Measurements from ENCODE around the gene REV1. TPM values are rescaled to one million over a fixed set of nuclear protein-coding genes. Genes with fewer than 3 reads are reported as not detected.

REV1 gene
- total RNA-seq, 6 experiments from 2014 or later, result 12.6 to 21.6 (median 13.6) TPM

DNA sequence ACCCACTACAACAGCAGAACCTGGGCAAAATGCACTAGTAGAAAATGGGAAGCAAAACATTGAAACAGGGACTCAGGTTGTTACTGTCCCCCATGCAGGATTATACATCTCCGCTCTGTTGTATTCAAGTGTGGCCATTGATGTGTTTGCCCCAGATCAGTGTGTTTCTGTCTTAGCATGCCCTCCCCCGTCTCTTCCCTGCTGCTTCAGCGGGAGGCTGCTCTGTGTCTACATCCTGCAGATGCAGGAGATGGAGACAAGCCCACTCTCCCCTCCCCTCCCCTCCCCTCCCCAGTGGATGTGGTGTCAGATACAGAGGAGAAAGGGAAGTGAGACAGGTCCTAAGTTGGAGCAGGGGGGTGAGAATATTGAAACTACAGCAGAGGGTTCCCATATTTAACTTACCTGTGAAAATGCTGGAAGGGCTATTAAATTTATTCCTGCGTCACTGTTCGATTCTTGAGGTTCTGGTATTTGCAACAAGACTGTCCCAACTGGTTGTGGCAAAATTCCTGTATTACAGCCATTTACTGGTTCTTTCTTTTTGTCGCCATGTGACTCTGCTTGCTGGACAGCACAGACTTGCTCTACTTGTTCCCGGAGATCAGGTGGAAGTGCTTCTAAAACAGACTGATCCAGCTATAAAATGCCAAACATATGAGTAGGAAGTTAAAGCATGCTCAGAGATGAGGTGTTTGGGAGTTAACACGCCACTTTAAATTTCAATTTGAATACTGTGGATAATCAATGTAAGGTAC is 85.6 kb downstream of the REV1 start:
- WGBS (ENCODE audit: insufficient coverage, low coverage, low lambda C conversion rate, missing lambda C conversion rate), result 90% methylated on average over 5 of the region's 8 CpGs
- Histone ChIP-seq H3K4me1 (peaks cover 0 to 8% (median 0%) of the 10 kb centered on the region in 4 donors), H3K27ac (no peak overlapping the region), H3K4me3 (no peak overlapping the region), H3K36me3 (peaks cover 0 to 69% (median 22%) of the 10 kb centered on the region in 4 donors), H3K9me3 (no peaks in the 10 kb centered on the region), H3K27me3 (no peaks in the 10 kb centered on the region)
- ATAC-seq (no peak), DNase-seq (no peak)
- intact Hi-C loops (cut with DNase I), result no loop called here
- TF ChIP-seq POLR2A (IDR thresholded peaks at IDR 0.05), result no peak
- TF ChIP-seq, protein P1, sequence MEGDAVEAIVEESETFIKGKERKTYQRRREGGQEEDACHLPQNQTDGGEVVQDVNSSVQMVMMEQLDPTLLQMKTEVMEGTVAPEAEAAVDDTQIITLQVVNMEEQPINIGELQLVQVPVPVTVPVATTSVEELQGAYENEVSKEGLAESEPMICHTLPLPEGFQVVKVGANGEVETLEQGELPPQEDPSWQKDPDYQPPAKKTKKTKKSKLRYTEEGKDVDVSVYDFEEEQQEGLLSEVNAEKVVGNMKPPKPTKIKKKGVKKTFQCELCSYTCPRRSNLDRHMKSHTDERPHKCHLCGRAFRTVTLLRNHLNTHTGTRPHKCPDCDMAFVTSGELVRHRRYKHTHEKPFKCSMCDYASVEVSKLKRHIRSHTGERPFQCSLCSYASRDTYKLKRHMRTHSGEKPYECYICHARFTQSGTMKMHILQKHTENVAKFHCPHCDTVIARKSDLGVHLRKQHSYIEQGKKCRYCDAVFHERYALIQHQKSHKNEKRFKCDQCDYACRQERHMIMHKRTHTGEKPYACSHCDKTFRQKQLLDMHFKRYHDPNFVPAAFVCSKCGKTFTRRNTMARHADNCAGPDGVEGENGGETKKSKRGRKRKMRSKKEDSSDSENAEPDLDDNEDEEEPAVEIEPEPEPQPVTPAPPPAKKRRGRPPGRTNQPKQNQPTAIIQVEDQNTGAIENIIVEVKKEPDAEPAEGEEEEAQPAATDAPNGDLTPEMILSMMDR (IDR thresholded peaks at IDR 0.05), result no peak

DNA sequence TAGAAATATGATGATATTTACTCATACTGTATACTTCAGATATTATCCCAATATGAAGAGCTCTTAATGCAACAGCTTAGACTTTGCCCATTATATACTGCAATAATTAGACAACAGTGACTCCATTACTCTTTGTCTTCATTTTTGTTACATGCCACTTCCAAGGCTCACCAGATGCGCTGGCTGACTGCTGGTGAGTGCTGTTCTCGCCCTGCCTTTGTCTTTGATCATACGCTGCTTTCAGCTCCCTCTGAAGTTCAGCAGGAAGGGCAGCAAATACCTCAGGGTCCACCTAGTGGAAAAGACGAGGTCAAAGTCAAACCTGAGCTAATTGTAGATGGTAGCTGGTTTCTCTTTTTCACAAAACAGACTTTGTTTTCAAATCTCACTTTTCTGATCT is 86.3 kb downstream of the REV1 start:
- TF ChIP-seq, protein P1 (IDR thresholded peaks at IDR 0.05), result peak in 3 of 4 donors; percentile 6 to 30 (median 18)
- no peak for TF ChIP-seq POLR2A (IDR thresholded peaks at IDR 0.05)
- H3K4me1 ChIP-seq, result peaks cover 0 to 8% (median 0%) of the 10 kb centered on the region in 4 donors
- H3K27ac ChIP-seq, result no peak overlapping the region
- no peaks in the 10 kb centered on the region for H3K27me3 ChIP-seq
- no peaks in the 10 kb centered on the region for H3K9me3 ChIP-seq
- H3K36me3 ChIP-seq, result peaks cover 0 to 70% (median 27%) of the 10 kb centered on the region in 4 donors
- H3K4me3 ChIP-seq, result no peak overlapping the region
- intact Hi-C loops (cut with DNase I), result no loop called here
- WGBS (ENCODE audit: insufficient coverage, low coverage, low lambda C conversion rate, missing lambda C conversion rate), result 63% methylated on average over 4 of the region's 4 CpGs
- ATAC-seq (peak; percentile 62 to 69 (median 69)), DNase-seq (no peak)

DNA sequence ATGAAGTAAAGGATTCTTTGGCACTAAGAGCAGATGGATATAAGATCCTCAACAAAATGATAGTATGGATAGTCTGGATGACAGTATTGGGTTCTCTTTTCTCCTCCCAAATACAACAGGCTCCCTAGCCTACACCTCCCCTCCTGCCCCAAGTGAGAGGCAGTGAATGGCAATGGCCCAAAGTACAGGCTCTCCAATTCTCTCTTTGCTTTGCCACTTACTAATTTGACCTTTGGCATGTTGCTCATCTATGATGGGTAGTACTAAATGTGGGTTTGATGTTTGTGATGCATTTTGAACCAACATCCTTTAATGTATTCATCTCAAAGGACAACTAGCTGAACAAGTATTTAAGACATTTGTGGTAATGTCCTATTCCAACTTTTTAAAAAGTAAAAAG is 86.7 kb downstream of the REV1 start:
- Histone ChIP-seq H3K4me1 (peaks cover 0 to 8% (median 0%) of the 10 kb centered on the region in 4 donors), H3K4me3 (no peak overlapping the region), H3K27me3 (no peaks in the 10 kb centered on the region), H3K27ac (no peak overlapping the region), H3K9me3 (no peaks in the 10 kb centered on the region), H3K36me3 (peaks cover 0 to 75% (median 29%) of the 10 kb centered on the region in 4 donors)
- DNase-seq (peak in 1 of 3 donors; percentile 24), ATAC-seq (peak; percentile 67 to 92 (median 79))
- intact Hi-C loops (cut with DNase I), result no loop called here
- no peak for TF ChIP-seq POLR2A (IDR thresholded peaks at IDR 0.05)
- TF ChIP-seq, protein P1 (IDR thresholded peaks at IDR 0.05), result no peak

DNA sequence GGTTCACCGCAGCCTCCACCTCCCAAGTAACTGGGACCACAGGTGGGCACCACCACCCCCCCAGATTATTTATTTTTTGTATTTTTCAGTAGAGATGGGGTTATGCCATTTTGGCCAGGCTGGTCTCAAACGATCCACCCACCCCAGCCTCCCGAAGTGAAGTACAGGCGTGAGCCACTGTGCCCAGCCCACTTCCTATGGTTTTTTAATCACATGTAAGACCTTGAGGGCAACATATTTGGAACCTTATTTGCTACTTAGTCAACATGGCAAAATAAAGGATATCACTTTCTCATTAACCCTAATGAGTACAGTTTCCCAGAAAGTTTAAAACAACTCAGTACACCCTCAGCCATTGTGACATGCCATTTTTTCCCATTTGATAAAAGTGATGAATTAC is 88.0 kb downstream of the REV1 start:
- Histone ChIP-seq H3K9me3 (no peaks in the 10 kb centered on the region), H3K4me1 (peaks cover 0 to 8% (median 0%) of the 10 kb centered on the region in 4 donors), H3K4me3 (no peak overlapping the region), H3K27me3 (no peaks in the 10 kb centered on the region), H3K27ac (no peak overlapping the region), H3K36me3 (peaks cover 0 to 82% (median 29%) of the 10 kb centered on the region in 4 donors)
- no peak for DNase-seq
- WGBS (ENCODE audit: insufficient coverage, low coverage, low lambda C conversion rate, missing lambda C conversion rate), result 69% methylated on average over 3 of the region's 4 CpGs
- TF ChIP-seq, protein P1 (IDR thresholded peaks at IDR 0.05), result no peak
- ATAC-seq, result no peak
- intact Hi-C loops (cut with DNase I), result no loop called here
